ENCODE results near the gene ICAM3.
"Not testable (repeated sequence)": the region's sequence is repeated elsewhere in the genome, so short reads cannot be mapped to it uniquely, and the experiment has no call there.

The ICAM3 gene

DNA sequence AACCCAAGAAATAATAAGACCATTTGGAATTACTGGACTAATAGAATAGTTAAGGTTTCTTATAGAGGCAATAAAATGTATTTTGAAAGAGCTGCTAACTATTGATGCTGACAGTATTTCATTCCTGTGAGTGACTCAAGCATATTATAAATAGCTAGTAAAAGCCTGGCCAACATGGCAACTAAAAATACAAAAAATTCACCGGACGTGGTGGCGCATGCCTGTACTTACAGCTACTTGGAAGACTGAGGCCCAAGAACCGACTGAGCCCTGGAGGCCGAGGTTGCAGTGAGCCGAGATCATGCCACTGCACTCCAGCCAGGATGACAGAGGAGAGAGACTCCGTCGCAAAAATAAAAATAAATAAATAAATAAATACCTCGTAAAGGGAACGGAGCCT lies 5.4 kb upstream of the ICAM3 start:
- no peak overlapping the region for H3K9ac ChIP-seq (ENCODE audit: low read depth, low read length)
- H3K27ac ChIP-seq (ENCODE audit: low read length), result no peak overlapping the region
- no peak overlapping the region for H3K4me3 ChIP-seq (ENCODE audit: low read length)
- H3K4me1 ChIP-seq (ENCODE audit: insufficient read depth, low read length), result peaks cover 2% of the 10 kb centered on the region; the same call in 1 of the 2 replicates
- H3K27me3 ChIP-seq (ENCODE audit: insufficient read depth, low read length), result no peaks in the 10 kb centered on the region
- H3K9me3 ChIP-seq (ENCODE audit: insufficient read depth, low read depth, low read length), result no peaks in the 10 kb centered on the region
- no peaks in the 10 kb centered on the region for H3K36me3 ChIP-seq (ENCODE audit: insufficient read depth, low read depth, low read length)

DNA sequence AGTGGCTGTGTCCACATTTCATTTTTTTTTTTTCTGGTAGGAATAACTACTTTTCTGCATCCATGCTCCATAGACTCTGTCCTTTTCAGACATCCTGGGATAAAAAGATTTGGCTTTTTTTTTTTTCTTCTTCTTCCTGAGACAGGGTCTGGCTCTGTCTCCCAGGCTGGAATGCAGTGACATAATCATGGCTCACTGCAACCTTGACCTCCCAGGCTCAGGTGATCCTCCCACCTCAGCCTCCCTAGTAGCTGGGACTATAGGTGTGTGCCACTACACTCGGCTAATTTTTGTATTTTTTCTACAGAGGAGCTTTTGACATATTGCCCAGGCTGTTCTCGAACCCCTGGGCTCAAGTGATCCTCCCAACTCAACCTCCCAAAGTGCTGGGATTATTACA lies 4.1 kb upstream of the ICAM3 start:
- H3K27me3 ChIP-seq (ENCODE audit: insufficient read depth, low read length), result no peaks in the 10 kb centered on the region
- H3K4me1 ChIP-seq (ENCODE audit: insufficient read depth, low read length), result peaks cover 12% of the 10 kb centered on the region; the same call in 1 of the 2 replicates
- no peak overlapping the region for H3K9ac ChIP-seq (ENCODE audit: low read depth, low read length)
- no peak overlapping the region for H3K27ac ChIP-seq (ENCODE audit: low read length)
- H3K4me3 ChIP-seq (ENCODE audit: low read length), result no peak overlapping the region
- no peaks in the 10 kb centered on the region for H3K36me3 ChIP-seq (ENCODE audit: insufficient read depth, low read depth, low read length)
- no peaks in the 10 kb centered on the region for H3K9me3 ChIP-seq (ENCODE audit: insufficient read depth, low read depth, low read length)

DNA sequence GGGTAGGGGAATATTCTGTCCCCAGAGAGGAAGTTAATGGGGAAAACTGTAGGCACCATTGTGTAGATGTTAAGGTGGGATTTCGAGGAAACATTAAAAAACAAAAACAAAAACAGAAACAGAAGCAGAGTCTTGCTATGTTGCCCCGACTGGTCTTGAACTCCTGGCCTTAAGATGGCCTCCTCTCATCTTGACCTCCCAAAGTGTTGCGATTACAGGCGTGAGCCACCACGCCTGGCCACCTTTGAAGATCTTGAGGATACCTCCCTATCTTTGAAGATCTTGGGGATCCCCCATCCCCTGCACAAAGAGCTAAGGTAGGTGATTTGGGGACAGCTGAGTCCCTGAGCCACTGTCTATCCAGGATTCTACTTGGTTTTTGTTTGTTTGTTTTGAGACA lies 553 bp upstream of the ICAM3 start:
- Histone ChIP-seq H3K36me3 (ENCODE audit: insufficient read depth, low read depth, low read length) (no peaks in the 10 kb centered on the region), H3K27ac (ENCODE audit: low read length) (no peak overlapping the region), H3K4me1 (ENCODE audit: insufficient read depth, low read length) (peaks cover 12% of the 10 kb centered on the region; the same call in 1 of the 2 replicates), H3K9me3 (ENCODE audit: insufficient read depth, low read depth, low read length) (no peaks in the 10 kb centered on the region), H3K27me3 (ENCODE audit: insufficient read depth, low read length) (no peaks in the 10 kb centered on the region; the same call in 1 of the 2 replicates), H3K9ac (ENCODE audit: low read depth, low read length) (no peak overlapping the region), H3K4me3 (ENCODE audit: low read length) (no peak overlapping the region; the same call in 1 of the 2 replicates)

DNA sequence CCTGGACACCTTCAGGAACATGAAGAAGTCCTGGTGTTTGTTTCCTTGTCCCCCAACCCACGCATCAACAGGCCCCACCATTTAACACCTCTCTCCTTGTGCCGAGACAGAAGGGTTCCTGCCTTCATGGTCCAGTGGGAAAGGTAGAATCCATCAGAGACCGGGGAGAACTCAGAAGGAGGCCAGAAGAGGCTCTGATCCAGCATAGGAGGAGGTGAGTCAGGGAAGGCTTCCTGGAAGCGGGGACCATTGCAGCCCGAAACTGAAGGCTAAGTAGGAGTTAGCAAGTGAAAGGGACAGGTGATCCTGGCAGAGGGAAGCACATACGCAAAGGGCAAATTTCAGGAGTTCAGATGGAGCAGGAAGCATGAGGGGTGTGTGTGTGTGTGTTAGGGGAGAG lies 484 bp downstream of the ICAM3 start:
- no peaks in the 10 kb centered on the region for H3K9me3 ChIP-seq (ENCODE audit: insufficient read depth, low read depth, low read length)
- no peaks in the 10 kb centered on the region for H3K36me3 ChIP-seq (ENCODE audit: insufficient read depth, low read depth, low read length)
- H3K27me3 ChIP-seq (ENCODE audit: insufficient read depth, low read length), result peaks cover 7% of the 10 kb centered on the region
- H3K9ac ChIP-seq (ENCODE audit: low read depth, low read length), result peak overlapping the region; percentile 53; the same call in 1 of the 2 replicates
- no peak overlapping the region for H3K4me3 ChIP-seq (ENCODE audit: low read length)
- no peak overlapping the region for H3K27ac ChIP-seq (ENCODE audit: low read length)
- H3K4me1 ChIP-seq (ENCODE audit: insufficient read depth, low read length), result peaks cover 12% of the 10 kb centered on the region; the same call in 1 of the 2 replicates

DNA sequence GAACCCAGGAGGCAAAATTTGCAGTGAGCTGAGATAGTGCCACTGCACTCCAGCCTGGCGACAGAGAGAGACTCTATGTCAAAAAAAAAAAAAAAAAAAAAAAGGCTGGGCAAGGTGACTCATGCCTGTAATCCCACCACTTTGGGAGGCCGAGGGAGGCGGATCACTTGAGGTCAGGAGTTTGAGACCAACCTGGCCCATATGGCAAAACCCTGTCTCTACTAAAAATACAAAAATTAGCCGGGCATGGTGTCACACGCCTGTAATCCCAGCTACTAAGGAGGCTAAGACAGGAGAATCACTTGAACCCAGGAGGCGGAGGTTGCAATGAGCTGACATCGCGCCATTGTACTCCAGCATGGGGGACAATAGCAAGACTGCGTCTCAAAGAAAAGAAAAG lies 2.7 kb downstream of the ICAM3 start:
- H3K27ac ChIP-seq (ENCODE audit: low read length); H3K27me3 ChIP-seq (ENCODE audit: insufficient read depth, low read length); H3K9me3 ChIP-seq (ENCODE audit: insufficient read depth, low read depth, low read length); H3K36me3 ChIP-seq (ENCODE audit: insufficient read depth, low read depth, low read length); H3K4me3 ChIP-seq (ENCODE audit: low read length); H3K9ac ChIP-seq (ENCODE audit: low read depth, low read length): not testable (repeated sequence)
- H3K4me1 ChIP-seq (ENCODE audit: insufficient read depth, low read length), result peaks cover 12% of the 10 kb centered on the region; the same call in 1 of the 2 replicates

DNA sequence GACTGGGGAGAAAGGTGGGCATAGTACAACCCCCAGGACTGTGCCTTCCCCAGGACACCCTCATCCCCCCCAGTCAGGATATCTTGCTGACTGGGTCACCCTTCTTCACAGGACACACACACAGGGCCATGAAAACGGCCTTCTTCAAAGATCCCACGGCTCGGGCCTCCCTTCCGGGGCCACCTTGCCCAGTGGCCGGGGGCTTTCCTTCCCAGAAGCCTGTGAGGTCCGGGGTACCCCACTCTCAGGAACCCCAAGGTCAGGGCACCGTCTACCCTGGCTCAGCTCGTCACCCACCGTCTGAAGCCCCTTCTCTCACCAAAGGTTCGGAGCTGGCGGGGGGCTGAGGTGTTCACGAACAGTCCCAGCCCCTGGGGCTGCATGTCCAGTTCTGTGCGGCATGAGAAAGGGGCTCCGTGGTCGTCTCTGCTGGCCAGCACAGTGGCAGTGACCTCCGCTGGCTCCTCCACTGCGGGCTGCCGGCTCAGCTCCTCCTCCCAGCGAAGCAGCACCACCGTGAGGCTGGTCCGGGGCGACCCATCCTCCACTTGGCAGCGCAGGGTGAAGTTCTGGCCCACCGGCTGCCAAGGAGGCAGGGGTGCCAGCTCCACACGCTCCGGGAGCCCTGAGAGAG lies 4.0 kb downstream of the ICAM3 start:
- no peak overlapping the region for H3K27ac ChIP-seq (ENCODE audit: low read length)
- no peak overlapping the region for H3K9ac ChIP-seq (ENCODE audit: low read depth, low read length)
- H3K9me3 ChIP-seq (ENCODE audit: insufficient read depth, low read depth, low read length), result no peaks in the 10 kb centered on the region
- H3K36me3 ChIP-seq (ENCODE audit: insufficient read depth, low read depth, low read length), result peaks cover 10% of the 10 kb centered on the region
- H3K27me3 ChIP-seq (ENCODE audit: insufficient read depth, low read length), result peaks cover 8% of the 10 kb centered on the region
- H3K4me1 ChIP-seq (ENCODE audit: insufficient read depth, low read length), result peaks cover 12% of the 10 kb centered on the region; the same call in 1 of the 2 replicates
- H3K4me3 ChIP-seq (ENCODE audit: low read length), result peak overlapping the region; percentile 98; the same call in 1 of the 2 replicates

DNA sequence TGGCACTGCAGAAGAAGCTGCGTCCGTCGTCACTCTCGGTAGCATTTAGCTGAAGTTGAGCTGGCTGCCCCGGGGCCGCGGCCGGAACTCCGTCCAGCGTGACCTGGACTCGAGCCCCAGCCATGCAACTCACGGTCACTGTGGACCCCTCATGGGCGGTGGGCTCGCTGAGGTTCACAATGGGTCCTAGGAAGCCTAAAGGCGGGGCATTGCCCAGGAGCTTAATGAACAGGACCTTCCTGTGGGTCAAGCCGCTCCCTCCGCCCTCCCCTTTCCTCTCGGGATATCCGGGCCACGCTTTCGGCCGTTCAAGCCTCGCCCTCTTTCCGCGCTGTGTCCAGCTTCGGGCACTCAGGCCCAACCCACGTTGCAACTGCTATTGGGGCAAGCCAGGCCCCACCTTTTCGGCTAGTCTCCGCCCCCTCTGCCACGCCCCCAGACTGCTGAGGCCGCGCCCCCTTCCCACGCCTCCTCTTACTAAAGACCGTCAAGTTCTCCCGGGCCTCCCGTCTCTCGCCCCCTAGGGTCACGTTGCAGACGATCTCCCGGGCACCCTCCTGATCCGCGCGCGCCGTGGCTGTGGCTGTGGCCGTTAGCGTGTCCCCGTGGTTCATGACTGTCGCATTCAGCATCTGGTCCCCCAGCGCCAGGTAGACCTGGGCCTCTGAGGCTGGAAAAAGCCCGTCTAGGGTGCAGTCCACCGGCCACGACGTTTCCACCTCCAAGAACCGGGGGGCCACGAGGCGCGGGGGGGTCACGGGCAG lies 4.7 kb downstream of the ICAM3 start:
- peaks cover 10% of the 10 kb centered on the region; the same call in 1 of the 2 replicates for H3K4me1 ChIP-seq (ENCODE audit: insufficient read depth, low read length)
- no peaks in the 10 kb centered on the region for H3K9me3 ChIP-seq (ENCODE audit: insufficient read depth, low read depth, low read length)
- no peak overlapping the region for H3K27ac ChIP-seq (ENCODE audit: low read length)
- peaks cover 8% of the 10 kb centered on the region for H3K27me3 ChIP-seq (ENCODE audit: insufficient read depth, low read length)
- H3K9ac ChIP-seq (ENCODE audit: low read depth, low read length), result peak overlapping the region; percentile 95; the same call in 1 of the 2 replicates
- peaks cover 17% of the 10 kb centered on the region for H3K36me3 ChIP-seq (ENCODE audit: insufficient read depth, low read depth, low read length)
- H3K4me3 ChIP-seq (ENCODE audit: low read length), result peak overlapping the region; percentile 98

DNA sequence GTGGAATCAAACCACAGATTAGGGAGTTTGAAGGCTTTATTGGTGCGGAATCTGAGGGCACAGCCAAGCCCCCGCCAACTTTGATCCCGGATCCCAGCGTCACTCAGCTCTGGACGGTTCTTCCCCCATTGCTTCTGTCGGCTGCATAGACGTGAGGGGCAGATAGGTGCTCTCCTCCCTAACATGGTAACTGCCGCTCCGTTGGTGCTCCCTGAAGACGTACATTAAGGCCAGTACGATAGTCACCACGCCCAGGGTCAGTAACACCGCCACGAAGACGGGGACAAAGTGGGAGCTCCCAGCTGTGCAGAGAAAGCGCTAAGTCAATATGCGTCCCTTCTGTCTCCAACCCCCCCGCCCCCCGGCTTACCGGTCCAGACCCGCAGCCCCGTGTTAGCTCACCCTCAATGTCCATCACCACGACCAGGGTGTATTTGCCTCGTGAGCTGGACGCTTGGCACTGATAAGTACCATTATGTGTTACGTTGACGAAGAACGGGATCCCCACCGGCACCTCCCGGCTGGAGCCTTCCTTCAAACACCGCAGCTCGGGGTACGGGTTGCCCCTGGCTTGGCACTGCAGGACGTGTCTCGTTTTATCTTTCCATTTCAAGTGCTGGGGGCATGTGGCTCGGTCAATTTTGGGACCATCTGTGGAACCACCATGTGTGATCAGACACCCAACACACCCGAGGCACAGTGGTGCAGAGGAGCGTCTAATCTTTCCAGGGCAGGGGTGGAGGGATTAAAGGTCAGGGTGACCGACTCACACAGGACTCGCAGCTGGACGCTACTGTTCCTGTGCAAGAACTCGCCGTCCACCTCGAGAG lies 5.5 kb downstream of the ICAM3 start:
- Histone ChIP-seq H3K4me3 (ENCODE audit: low read length) (peak overlapping the region; percentile 98), H3K27ac (ENCODE audit: low read length) (no peak overlapping the region), H3K36me3 (ENCODE audit: insufficient read depth, low read depth, low read length) (peaks cover 25% of the 10 kb centered on the region), H3K27me3 (ENCODE audit: insufficient read depth, low read length) (peaks cover 8% of the 10 kb centered on the region), H3K9me3 (ENCODE audit: insufficient read depth, low read depth, low read length) (no peaks in the 10 kb centered on the region), H3K9ac (ENCODE audit: low read depth, low read length) (peak overlapping the region; percentile 95; the same call in 1 of the 2 replicates), H3K4me1 (ENCODE audit: insufficient read depth, low read length) (peaks cover 2% of the 10 kb centered on the region; the same call in 1 of the 2 replicates)

DNA sequence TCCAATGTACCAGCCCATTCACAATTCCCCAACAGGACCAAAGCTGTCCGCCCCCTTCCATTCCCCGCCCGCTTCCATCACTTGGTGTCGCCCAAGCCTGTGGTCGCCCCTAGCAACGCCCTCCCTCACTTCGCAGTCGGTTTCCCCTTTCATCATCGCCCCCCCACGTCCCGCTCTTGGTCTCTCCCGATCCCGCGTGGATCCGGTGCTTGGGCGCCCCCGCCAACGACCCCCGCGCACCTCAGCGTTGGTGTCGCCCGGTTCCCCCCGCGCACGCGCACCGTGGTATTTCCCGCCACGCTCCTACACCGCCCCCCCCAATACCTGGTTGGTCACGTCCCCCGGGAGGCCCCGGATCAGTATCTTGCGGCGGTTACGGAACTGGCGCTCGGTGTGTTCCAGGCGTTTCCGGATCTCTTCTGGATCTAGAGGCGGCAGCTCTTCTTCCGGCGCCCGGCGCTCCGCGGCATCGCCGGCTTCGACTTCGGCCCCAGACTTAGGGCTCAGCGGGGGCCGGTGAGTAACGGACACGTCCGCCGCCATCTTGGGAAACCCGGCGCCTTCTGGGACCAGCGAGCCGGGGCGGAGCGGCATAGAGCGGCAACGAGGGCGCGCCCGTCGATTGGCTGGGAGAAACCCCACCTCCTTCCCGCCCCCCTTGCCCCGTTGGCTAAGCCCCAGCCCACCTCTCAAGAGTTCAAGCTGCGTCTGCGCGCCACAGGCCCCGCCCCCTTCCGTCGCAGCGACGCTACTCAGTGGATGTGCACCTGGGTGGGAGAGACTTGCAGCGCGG lies 6.3 kb downstream of the ICAM3 start, which contains the start of gene RAVER1:
RAVER1 (minus strand) TSS at position 565 of the 793 bp plus-strand sequence; CDS start at position 543, 22 bp downstream.
- Histone ChIP-seq H3K9me3 (ENCODE audit: insufficient read depth, low read depth, low read length) (no peaks in the 10 kb centered on the region), H3K4me3 (ENCODE audit: low read length) (peak within 1 kb of the TSS; percentile 98), H3K27me3 (ENCODE audit: insufficient read depth, low read length) (peaks cover 8% of the 10 kb centered on the region)

DNA sequence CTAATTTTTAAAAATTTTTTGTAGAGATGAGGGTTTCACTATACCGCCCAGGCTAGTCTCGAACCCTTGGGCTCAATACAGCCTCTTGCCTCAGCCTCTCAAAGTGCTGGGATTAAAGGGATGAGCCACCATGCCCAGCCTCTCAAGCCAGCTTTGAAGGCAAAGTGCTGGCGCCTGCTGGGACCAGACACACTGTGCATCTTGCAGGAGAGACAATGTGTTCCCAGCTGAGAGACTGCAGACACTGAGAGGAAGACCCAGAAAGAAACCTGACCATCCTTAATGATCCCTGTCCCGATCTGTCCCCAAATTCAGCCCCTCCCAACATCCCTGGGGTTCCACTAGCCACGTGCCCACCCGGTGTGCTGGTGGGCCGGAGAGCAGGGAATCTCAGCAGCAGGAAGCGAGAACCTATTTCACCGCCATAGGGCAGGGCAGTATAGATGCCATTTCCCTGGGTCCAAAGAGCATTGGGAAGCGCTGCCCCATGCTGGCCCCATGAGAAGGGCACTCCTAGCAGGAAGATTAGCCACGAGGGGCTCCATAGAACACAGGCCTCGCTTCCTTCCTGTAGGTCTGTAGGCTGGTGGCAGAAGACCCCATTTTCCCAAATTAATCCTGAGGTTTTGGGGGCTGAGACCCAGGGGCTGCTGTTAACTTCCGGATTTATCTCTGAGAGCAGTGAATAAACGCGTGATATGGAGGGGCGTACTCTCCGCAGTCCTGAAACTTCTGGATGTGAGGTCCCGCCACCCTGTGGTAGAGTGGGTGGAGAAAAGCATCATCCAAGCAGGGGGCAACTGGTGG lies 7.1 kb downstream of the ICAM3 start:
- H3K36me3 ChIP-seq (ENCODE audit: insufficient read depth, low read depth, low read length), result peaks cover 41% of the 10 kb centered on the region
- no peaks in the 10 kb centered on the region for H3K4me1 ChIP-seq (ENCODE audit: insufficient read depth, low read length)
- H3K27me3 ChIP-seq (ENCODE audit: insufficient read depth, low read length), result peaks cover 8% of the 10 kb centered on the region
- peak overlapping the region; percentile 98 for H3K4me3 ChIP-seq (ENCODE audit: low read length)
- peak overlapping the region; percentile 95; the same call in 1 of the 2 replicates for H3K9ac ChIP-seq (ENCODE audit: low read depth, low read length)
- H3K9me3 ChIP-seq (ENCODE audit: insufficient read depth, low read depth, low read length), result no peaks in the 10 kb centered on the region
- no peak overlapping the region for H3K27ac ChIP-seq (ENCODE audit: low read length)

More for the DNA sequence above, 6.3 kb downstream of the ICAM3 start, which contains the start of gene RAVER1:
- Histone ChIP-seq H3K4me1 (ENCODE audit: insufficient read depth, low read length) (no peaks in the 10 kb centered on the region), H3K27ac (ENCODE audit: low read length) (peak within 1 kb of the TSS; percentile 51), H3K36me3 (ENCODE audit: insufficient read depth, low read depth, low read length) (peaks cover 33% of the 10 kb centered on the region), H3K9ac (ENCODE audit: low read depth, low read length) (peak within 1 kb of the TSS; percentile 95)
